Panc1 (cell line): Measurements from ENCODE around the gene UBE2QL1.

Source experiments
- CTCF ChIP-seq: fragments of 450-650 bp; IDR thresholded peaks from 2 replicates; pipeline ENCODE4 v1.5.1; 2017; ENCODE audit warnings: mild to moderate bottlenecking
- POLR2AphosphoS5 ChIP-seq: IDR thresholded peaks from 2 replicates; pipeline ENCODE4 v1.6.1; 2012; ENCODE audit warnings: mild to moderate bottlenecking, low read depth, low read length, moderate library complexity
- REST ChIP-seq, 2 experiments: IDR thresholded peaks; 2 replicates each; pipeline ENCODE4 v1.6.1; 2011 to 2012; ENCODE audit warnings: low read depth in 2 of 2, control low read depth in 1 of 2, low read length in 1 of 2, mild to moderate bottlenecking in 1 of 2, moderate library complexity in 1 of 2; ENCODE audit not compliant: insufficient read depth in 1 of 2

GRCh38 chr5:6468870-6469269 lies 20.2 kb downstream of the UBE2QL1 start:
- no peak for TF ChIP-seq CTCF
- no peak for TF ChIP-seq POLR2AphosphoS5
- TF ChIP-seq REST (IDR thresholded peaks at IDR 0.05; ENCODE audit: insufficient read depth in 1 of 2, low read depth in 2 of 2, low read length in 1 of 2) = no peak
